Ramos (cell line): ENCODE results near the gene TLN1.

Experiments
- in situ Hi-C: fragments of 300-500 bp; cut with MboI; formaldehyde crosslinking; loops from one replicate; pipeline ENCODE4 v1.14.3; 2022; ENCODE audit warnings: low sequenced_read_pairs; ENCODE audit not compliant: unreplicated experiment

TLN1 gene

DNA sequence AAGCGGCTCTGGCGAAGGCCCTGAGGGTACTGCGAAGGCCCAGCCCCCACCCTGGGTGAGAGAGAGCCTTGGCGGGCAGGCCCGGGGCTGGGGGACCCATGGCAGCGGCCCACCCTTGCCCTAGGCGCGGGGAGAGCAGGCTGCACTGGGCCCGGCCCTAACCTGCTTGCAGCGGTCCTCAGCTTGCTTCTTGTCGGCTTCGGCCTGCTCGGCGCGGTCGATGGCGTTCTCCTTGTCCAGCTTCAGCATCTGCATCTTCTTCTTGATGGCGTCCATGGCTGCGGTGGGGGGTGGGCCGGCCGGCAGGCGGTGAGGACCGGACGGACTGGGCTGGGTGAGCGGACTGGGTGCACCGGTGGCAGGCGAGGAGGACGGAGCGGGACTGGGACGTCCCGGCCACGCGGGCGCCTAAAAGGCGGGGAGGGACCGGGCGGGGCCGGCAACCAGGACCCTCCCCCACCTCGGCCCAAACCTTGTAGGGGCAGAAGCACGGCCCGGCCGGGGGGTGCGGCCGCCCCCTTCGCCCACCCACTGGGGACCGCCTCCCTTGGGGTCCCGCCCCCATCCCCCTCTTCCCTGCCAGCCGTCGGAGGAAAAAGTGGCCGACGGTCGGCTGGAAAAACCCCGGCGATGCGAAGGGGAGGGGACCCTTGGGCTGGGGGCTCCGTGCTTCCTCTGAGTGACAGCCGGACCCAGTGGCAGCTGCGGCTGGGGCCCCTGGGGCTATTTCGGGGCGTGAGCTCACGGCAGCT is 42.3 kb downstream of the TLN1 start, which contains the start of gene TPM2:
TPM2 (minus strand) TSS at position 384 of the 752 bp plus-strand sequence; CDS start at position 276, 108 bp downstream.
- in situ Hi-C loops: no loop called here

DNA sequence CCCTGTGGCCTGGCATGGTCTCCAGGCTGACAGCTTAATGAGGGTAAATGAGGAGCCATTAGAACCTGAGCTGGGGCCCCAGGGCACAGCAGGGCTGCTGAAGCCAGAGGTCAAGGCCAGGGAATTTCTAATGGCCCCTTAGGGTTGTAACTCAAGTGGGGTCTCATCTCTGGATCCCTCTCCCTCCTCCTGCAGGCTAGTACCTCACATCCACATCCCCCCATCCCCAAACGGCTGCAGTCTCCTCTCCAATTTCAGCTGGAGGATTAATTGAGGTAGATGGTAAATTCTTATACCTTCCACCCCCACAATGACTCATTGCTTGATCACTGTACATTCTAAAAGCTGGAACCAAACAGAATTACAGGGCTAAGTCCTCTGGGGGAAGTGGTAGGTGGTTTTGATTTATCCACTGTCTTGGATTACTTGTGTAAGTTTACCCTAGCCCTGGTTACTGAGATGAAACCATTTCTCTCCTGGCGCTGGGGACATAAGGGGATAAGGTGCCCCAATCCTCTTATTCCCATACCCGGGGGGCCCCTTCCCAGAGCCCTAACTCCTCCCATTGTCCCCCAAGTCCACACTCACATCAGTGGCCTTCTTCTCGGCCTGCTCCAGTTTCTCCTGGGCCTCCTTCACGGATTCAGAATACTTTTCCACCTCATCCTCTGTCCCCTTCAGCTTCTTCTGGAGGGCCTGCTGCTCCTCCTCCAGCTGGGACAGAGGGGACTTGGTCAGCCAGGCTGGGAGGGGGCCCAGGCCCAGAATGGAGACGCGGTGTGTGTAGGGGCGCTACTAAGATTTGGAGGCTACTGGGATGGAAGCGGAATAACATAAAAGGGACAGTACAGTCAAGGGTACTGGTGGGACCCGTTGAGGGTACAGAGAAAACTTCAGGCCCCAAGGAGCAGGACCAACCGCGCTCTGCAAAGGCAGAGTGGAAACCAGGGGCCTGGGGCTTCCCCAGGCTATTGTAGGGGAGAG is 43.1 kb downstream of the TLN1 start:
- in situ Hi-C loops: no loop called here

DNA sequence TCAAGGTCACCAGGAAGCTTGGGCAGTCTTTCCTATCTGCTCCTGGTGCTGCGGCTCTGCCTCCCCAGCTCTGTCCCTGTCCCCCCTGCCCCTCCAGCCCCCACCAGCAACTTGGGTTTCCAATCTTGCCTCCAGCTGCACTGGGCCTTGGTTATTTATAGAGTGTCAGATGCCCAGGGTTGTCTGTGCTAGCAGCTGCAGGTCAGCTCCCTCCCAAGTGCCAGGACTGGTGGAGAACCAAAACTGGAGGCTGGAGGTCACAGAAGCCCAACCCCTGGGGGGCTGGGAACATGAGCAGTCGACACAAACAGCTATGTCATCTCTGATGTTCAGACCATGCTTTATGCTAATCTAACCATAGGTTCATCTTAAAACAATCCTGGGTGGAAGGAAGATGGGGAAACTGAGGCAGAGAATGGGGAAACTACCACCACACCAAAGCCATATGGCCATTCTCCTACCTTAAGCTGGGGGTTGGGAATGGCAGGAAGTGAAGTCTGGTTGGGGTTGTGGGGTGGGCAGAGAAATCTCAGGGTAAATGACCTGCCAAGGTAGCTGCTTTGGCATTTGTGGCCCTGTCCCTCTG is 43.9 kb downstream of the TLN1 start:
- in situ Hi-C loops: no loop called here

DNA sequence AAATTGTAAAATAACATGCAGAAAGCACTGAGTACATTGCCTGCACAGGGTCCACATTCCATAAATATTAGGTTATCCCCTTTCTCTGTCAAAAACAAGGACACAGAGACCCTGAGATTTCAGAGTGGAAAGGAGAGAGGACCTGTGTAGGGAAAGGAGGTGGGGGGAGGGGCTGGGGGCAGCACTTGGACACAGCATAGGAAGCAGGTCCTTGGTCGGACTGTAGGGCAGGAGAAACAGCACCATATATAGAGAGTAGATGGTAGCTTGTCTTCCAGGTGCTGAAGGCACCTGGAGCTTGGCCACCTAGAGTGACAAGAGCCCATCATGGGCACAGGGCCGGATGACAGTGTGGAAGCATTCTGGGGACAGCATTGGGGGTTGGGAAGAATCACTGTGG is 44.7 kb downstream of the TLN1 start:
- in situ Hi-C loops: no loop called here

GRCh38 chr9:35686222-35687203 is 45.5 kb downstream of the TLN1 start:
- in situ Hi-C loops: no loop called here

DNA sequence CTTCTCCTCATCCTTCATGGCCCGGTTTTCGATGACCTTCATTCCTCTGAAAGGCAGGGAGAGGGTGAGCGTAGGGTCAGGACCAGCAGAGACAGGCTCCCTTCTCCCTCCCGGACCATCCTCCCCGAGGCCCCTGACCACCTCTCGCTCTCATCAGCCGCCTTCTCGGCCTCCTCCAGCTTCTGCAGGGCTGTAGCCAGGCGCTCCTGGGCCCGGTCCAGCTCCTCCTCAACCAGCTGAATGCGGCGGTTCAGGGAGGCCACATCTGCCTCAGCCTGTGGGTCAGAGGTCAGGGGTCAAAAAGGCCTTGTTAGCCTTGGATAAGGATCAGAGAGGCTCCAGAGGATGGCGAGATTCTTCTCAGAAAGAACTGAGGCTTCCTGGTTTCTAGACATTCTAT is 46.5 kb downstream of the TLN1 start:
- in situ Hi-C loops: no loop called here

GRCh38 chr9:35684921-35685320 is 47.1 kb downstream of the TLN1 start:
- in situ Hi-C loops: no loop called here

- in situ Hi-C loops: no loop called here
Observed at GRCh38 chr9:35683323-35683722, 48.7 kb downstream of the TLN1 start.

GRCh38 chr9:35682520-35683315 is 49.3 kb downstream of the TLN1 start:
- in situ Hi-C loops: no loop called here

GRCh38 chr9:35682051-35682450 is 49.9 kb downstream of the TLN1 start:
- in situ Hi-C loops: no loop called here

DNA sequence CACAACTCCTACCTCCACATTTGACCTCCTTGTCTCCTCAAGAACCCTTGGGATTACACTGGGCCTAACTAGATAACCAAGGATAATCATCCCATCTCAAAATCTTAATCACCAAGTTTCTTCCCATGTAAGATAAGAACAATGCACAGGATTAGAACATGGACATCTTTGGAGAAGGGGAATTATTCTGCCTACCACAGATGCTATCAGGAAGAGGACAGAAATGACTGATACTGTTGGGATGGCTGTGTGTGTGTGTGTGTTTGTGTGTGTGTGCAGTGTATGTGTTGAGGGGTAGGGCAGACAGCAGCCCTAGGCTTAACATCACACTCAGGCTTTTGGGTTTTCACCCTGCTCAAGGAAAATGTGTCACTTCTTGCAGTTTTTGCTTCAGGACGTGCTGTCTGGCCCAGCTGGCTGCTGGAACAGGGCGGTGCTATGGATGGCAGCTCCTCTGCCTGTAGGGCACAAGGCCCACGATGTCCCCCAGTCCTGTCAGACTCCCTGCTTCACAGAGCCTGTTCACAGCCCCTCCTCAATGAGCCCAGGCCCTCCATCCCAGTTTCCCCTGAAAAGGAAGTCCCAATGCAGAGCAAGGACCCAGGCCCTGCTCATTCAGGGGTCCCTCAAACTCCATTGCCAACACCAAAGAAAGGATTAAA is 50.5 kb downstream of the TLN1 start:
- in situ Hi-C loops: no loop called here

GRCh38 chr9:35680331-35681105 is 51.5 kb downstream of the TLN1 start:
- in situ Hi-C loops: no loop called here

DNA sequence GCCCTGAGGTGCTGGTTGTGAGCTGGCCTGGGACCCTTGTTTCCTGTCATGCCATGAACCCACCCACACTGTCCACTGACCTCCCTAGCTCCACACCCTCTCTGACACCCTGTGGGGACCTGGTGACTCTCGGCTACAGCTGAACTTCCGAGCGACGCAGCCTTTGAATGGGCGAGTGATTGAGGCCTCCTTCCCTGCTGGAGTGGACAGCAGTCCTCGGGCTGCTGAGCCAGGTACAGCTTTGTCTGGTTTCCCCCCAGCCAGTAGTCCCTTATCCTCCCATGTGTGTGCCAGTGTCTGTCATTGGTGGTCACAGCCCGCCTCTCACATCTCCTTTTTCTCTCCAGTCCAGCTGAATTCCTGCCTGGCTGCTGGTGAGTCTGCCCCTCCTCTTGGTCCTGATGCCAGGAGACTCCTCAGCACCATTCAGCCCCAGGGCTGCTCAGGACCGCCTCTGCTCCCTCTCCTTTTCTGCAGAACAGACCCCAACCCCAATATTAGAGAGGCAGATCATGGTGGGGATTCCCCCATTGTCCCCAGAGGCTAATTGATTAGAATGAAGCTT is 52.1 kb downstream of the TLN1 start:
- in situ Hi-C loops: no loop called here

DNA sequence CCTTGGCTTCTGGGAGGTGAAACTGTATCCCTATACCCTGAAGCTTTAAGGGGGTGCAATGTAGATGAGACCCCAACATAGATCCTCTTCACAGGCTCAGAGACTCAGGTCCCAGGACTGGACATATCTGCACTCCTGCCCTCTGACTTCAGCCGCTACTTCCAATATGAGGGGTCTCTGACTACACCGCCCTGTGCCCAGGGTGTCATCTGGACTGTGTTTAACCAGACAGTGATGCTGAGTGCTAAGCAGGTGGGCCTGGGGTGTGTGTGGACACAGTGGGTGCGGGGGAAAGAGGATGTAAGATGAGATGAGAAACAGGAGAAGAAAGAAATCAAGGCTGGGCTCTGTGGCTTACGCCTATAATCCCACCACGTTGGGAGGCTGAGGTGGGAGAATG is 52.9 kb downstream of the TLN1 start:
- in situ Hi-C loops: no loop called here

DNA sequence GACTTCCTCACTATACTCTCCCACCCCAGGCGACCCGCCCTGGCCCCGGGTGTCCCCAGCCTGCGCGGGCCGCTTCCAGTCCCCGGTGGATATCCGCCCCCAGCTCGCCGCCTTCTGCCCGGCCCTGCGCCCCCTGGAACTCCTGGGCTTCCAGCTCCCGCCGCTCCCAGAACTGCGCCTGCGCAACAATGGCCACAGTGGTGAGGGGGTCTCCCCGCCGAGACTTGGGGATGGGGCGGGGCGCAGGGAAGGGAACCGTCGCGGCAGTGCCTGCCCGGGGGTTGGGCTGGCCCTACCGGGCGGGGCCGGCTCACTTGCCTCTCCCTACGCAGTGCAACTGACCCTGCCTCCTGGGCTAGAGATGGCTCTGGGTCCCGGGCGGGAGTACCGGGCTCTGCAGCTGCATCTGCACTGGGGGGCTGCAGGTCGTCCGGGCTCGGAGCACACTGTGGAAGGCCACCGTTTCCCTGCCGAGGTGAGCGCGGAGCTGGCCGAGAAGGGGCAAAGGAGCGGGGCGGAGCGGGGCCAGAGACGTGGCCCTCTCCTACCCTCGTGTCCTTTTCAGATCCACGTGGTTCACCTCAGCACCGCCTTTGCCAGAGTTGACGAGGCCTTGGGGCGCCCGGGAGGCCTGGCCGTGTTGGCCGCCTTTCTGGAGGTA is 56.1 kb downstream of the TLN1 start:
- in situ Hi-C loops: no loop called here

GRCh38 chr9:35675204-35675603 is 56.8 kb downstream of the TLN1 start:
- in situ Hi-C loops: no loop called here

DNA sequence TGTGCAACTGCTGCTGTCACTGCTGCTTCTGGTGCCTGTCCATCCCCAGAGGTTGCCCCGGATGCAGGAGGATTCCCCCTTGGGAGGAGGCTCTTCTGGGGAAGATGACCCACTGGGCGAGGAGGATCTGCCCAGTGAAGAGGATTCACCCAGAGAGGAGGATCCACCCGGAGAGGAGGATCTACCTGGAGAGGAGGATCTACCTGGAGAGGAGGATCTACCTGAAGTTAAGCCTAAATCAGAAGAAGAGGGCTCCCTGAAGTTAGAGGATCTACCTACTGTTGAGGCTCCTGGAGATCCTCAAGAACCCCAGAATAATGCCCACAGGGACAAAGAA is 58.0 kb downstream of the TLN1 start:
- in situ Hi-C loops: no loop called here
